ENCODE measurements around the gene FILIP1L. TPM values are rescaled to one million over a fixed set of nuclear protein-coding genes. Genes with fewer than 3 reads are reported as not detected.

Gene FILIP1L
- total RNA-seq, 1 experiment from 2014 or later: 0.17 TPM

DNA sequence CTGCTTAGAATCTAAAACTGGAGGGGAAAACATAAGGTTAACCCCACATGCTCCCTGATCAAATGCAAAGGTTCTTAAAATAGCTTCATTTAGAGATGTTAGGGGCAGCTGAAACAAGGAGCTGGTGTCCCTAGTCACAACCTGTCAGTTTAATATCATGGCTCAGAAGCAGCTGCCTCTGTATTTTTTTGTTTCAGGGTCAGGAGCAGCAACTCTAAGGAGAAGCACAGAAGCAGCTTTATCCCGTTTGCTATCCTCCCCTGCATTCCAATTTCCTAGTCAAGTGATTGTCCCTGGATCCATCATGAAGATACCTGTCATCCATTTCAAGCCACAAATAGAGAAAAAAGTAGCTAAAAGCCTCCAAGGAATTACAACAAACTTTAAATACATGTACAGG, 4.1 kb downstream of the FILIP1L start:
- Histone ChIP-seq H3K9ac (ENCODE audit: low read length) (no peak overlapping the region), H4K20me1 (ENCODE audit: insufficient read depth) (no peaks in the 10 kb centered on the region), H3K4me1 (ENCODE audit: control insufficient read depth in 1 of 2, insufficient read depth in 2 of 2, low read length in 2 of 2) (no peaks in the 10 kb centered on the region), H3K36me3 (ENCODE audit: control insufficient read depth in 1 of 2, insufficient read depth in 2 of 2, low read length in 2 of 2) (no peaks in the 10 kb centered on the region), H3K27me3 (ENCODE audit: insufficient read depth, low read length) (no peaks in the 10 kb centered on the region), H3K27ac (ENCODE audit: low read depth, low read length) (no peak overlapping the region), H2AFZ (ENCODE audit: low read depth, low read length, poor library complexity, severe bottlenecking) (no peak overlapping the region), H3K79me2 (ENCODE audit: insufficient read depth, low read length) (no peaks in the 10 kb centered on the region), H3K4me3 (replicated peaks in 1 of 2; ENCODE audit: low read depth in 1 of 2, low read length in 2 of 2) (no peak overlapping the region), H3K9me2 (ENCODE audit: insufficient read depth) (no peaks in the 10 kb centered on the region), H3K4me2 (ENCODE audit: low read length) (no peak overlapping the region), H3K9me3 (ENCODE audit: control insufficient read depth in 1 of 2, insufficient read depth in 1 of 2, low read depth in 1 of 2, low read length in 2 of 2) (no peaks in the 10 kb centered on the region)
- intact Hi-C loops (cut with micrococcal nuclease): no loop called here
- no TSS peak for BruUV-seq (replicated peaks)
- POLR2A ChIA-PET: no interaction called here
- ATAC-seq (no peak), DNase-seq (ENCODE audit: low read depth, low spot score) (no peak)
- CTCF ChIA-PET: no interaction called here
- TF ChIP-seq TCF7L2 (IDR thresholded peaks at IDR 0.05; ENCODE audit: borderline replicate concordance, extremely low read depth, insufficient read depth, insufficient read length) (no peak), SIN3A (IDR thresholded peaks at IDR 0.05; ENCODE audit: low read depth) (no peak), ELF1 (IDR thresholded peaks at IDR 0.05; ENCODE audit: borderline replicate concordance, low read depth) (no peak), ZFX (IDR thresholded peaks at IDR 0.05) (no peak), CBX3 (IDR thresholded peaks at IDR 0.05; ENCODE audit: low read depth) (no peak), SRF (IDR thresholded peaks at IDR 0.05; ENCODE audit: low read depth) (no peak), ZNF274 (IDR thresholded peaks at IDR 0.05; ENCODE audit: low read depth, low read length) (no peak), EGR1 (IDR thresholded peaks at IDR 0.05; ENCODE audit: low read depth) (no peak), YY1 (IDR thresholded peaks at IDR 0.05; ENCODE audit: extremely low read depth, insufficient replicate concordance, low read depth, low read length) (no peak), POLR2A (IDR thresholded peaks at IDR 0.05; ENCODE audit: borderline replicate concordance, extremely low read depth, insufficient read depth, insufficient read length) (no peak), FOSL1 (IDR thresholded peaks at IDR 0.05; ENCODE audit: low read depth) (no peak)
- TF ChIP-seq, protein P1, sequence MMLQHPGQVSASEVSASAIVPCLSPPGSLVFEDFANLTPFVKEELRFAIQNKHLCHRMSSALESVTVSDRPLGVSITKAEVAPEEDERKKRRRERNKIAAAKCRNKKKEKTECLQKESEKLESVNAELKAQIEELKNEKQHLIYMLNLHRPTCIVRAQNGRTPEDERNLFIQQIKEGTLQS (IDR thresholded peaks at IDR 0.05): no peak
- TF ChIP-seq, protein P2, sequence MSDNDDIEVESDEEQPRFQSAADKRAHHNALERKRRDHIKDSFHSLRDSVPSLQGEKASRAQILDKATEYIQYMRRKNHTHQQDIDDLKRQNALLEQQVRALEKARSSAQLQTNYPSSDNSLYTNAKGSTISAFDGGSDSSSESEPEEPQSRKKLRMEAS (IDR thresholded peaks at IDR 0.05): no peak
- RAD21 ChIA-PET (ENCODE audit: low non-redundant PET in 1 of 2, low total read pairs in 2 of 2, uncharacterized antibody in 2 of 2, unreplicated experiment in 2 of 2): no interaction called here

Data from HCT116 (cell line).